Gastroesophageal sphincter (tissue), 3 donors: ENCODE data around the gene IL6ST.

ENCODE experiments used
- CTCF ChIP-seq, 4 experiments: fragments of 200-600 bp in 2 of 4; fragments of 450-650 bp in 2 of 4; sonication (generic) in 1 of 4; IDR thresholded peaks; one replicate each; pipeline ENCODE4 v1.5.1; 2017 to 2019; ENCODE audit warnings: antibody characterized with exemption in 4 of 4, mild to moderate bottlenecking in 2 of 4, moderate library complexity in 2 of 4
- POLR2A ChIP-seq, 2 donors: fragments of 450-650 bp; IDR thresholded peaks; one replicate each; pipeline ENCODE4 v1.6.1; 2017; ENCODE audit warnings: antibody characterized with exemption in 2 of 2, mild to moderate bottlenecking in 2 of 2, moderate library complexity in 1 of 2

GRCh38 chr5:55894135-55894534 is 100.6 kb downstream of the IL6ST start:
- no peak for TF ChIP-seq CTCF (IDR thresholded peaks at IDR 0.05)
- no peak for TF ChIP-seq POLR2A (IDR thresholded peaks at IDR 0.05)
